Measurements from ENCODE around the gene FABP2.

DNA sequence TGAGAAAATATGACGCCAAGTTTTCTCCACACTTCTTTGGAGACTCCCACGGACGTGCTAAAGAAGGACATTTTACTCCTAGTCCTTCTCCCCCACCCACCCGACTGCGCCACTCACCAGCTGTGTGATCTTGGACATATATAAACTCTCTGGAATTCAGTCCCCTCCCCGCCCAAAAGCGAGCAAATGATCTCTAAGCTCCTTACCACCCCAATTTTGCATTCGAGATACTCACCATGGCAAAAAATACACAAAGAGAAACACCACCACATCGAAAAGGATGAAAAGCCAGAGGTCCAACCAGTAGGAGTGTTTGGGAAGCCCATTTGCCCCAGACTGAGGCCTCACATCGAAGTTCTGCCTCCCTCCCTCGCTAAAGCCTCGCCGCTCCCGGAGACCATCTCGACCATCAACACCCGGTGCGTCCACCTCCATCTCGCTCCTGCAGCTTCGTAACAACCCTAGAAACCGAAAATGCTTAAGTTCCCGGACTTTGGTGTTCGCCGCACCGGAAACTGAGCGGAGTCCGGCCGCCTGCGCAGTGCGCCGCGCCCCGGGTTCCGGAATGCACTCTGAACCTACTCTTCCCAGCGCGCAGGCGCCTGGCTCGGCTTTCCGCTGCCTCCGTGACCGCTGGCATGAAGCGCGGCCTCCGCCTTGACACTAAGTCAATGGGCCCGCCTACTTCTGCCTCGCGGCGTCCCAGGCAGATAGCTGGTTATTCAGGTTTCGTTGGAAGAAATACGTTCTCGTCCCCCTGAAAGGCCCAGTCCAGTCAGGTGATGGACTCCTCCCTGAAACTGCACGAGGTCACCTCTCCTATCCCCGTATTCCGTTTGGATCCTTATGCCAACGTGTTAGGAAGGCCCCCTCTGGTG is 21.6 kb downstream of the FABP2 start:
- TF ChIP-seq POLR2A (IDR thresholded peaks at IDR 0.05; ENCODE audit: control extremely low read depth in 1 of 2, low read depth in 2 of 2, low read length in 2 of 2) = peak; percentile 64 to 86
- TF ChIP-seq CREB1 (IDR thresholded peaks at IDR 0.05) = peak; percentile 24; the same call in 1 of the 2 replicates
- TF ChIP-seq POLR2AphosphoS5 (IDR thresholded peaks at IDR 0.05; ENCODE audit: low read depth, low read length) = peak; percentile 62
- no peak for TF ChIP-seq CBX5 (IDR thresholded peaks at IDR 0.05; ENCODE audit: low read depth, low read length)
- no peak for TF ChIP-seq RFX5 (IDR thresholded peaks at IDR 0.05; ENCODE audit: borderline replicate concordance, low read depth, low read length)
- no peak for TF ChIP-seq SUZ12 (IDR thresholded peaks at IDR 0.05; ENCODE audit: low read length)
- TF ChIP-seq, protein P1, sequence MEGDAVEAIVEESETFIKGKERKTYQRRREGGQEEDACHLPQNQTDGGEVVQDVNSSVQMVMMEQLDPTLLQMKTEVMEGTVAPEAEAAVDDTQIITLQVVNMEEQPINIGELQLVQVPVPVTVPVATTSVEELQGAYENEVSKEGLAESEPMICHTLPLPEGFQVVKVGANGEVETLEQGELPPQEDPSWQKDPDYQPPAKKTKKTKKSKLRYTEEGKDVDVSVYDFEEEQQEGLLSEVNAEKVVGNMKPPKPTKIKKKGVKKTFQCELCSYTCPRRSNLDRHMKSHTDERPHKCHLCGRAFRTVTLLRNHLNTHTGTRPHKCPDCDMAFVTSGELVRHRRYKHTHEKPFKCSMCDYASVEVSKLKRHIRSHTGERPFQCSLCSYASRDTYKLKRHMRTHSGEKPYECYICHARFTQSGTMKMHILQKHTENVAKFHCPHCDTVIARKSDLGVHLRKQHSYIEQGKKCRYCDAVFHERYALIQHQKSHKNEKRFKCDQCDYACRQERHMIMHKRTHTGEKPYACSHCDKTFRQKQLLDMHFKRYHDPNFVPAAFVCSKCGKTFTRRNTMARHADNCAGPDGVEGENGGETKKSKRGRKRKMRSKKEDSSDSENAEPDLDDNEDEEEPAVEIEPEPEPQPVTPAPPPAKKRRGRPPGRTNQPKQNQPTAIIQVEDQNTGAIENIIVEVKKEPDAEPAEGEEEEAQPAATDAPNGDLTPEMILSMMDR (IDR thresholded peaks at IDR 0.05; ENCODE audit: control extremely low read depth in 1 of 3, insufficient read depth in 1 of 3, low read depth in 1 of 3, low read length in 3 of 3) = peak in 1 of 3 experiments; percentile 5; a peak in 1 of 4 replicates
- peak in 1 of 2 experiments; percentile 9; a peak in 1 of 4 replicates for TF ChIP-seq RAD21 (IDR thresholded peaks at IDR 0.05 in 1 of 2, conservative IDR thresholded peaks at IDR 0.05 in 1 of 2; ENCODE audit: low read depth in 2 of 2, low read length in 2 of 2)
- TF ChIP-seq, protein P2, sequence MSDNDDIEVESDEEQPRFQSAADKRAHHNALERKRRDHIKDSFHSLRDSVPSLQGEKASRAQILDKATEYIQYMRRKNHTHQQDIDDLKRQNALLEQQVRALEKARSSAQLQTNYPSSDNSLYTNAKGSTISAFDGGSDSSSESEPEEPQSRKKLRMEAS (IDR thresholded peaks at IDR 0.05) = peak; percentile 81
- TF ChIP-seq YY1 (IDR thresholded peaks at IDR 0.05; ENCODE audit: low read depth, low read length) = no peak
- TF ChIP-seq JUN (IDR thresholded peaks at IDR 0.05; ENCODE audit: low read depth, low read length) = no peak
- TF ChIP-seq GABPA (IDR thresholded peaks at IDR 0.05; ENCODE audit: borderline replicate concordance, insufficient read depth, low read length) = peak; percentile 93
- no peak for TF ChIP-seq EP300 (IDR thresholded peaks at IDR 0.05; ENCODE audit: borderline replicate concordance in 1 of 2, low read depth in 2 of 2, low read length in 2 of 2)

All from H1 (cell line).